Tibial nerve (tissue), 4 donors: ENCODE measurements around the gene NBR1. TPM values are rescaled to one million over a fixed set of nuclear protein-coding genes. Genes with fewer than 3 reads are reported as not detected.
"Not testable (repeated sequence)": the region's sequence is repeated elsewhere in the genome, so short reads cannot be mapped to it uniquely, and the experiment has no call there.

Experiments
- DNase-seq, 2 donors: peaks; one replicate each; pipeline ENCODE4 v3.0.0-alpha.2; 2019; ENCODE audit warnings: low spot score in 2 of 2
- H3K27ac ChIP-seq, 4 donors: fragments of 200-600 bp; sonication (generic) in 3 of 4; one replicate each; pipeline ENCODE4 v1.5.1; 2017 to 2019; ENCODE audit warnings: mild to moderate bottlenecking in 1 of 4
- H3K27me3 ChIP-seq, 2 donors: fragments of 200-600 bp; sonication (generic) in 1 of 2; one replicate each; pipeline versions ENCODE4 v1.5.1 to v1.6.0; 2017 to 2019
- H3K36me3 ChIP-seq, 3 donors: fragments of 200-600 bp; sonication (generic); one replicate each; pipeline ENCODE4 v1.5.1; 2018 to 2019
- H3K4me1 ChIP-seq, 4 donors: fragments of 200-600 bp; sonication (generic) in 3 of 4; one replicate each; pipeline ENCODE4 v1.5.1; 2017 to 2019
- H3K4me3 ChIP-seq, 4 donors: fragments of 200-600 bp; sonication (generic) in 3 of 4; one replicate each; pipeline ENCODE4 v1.5.1; 2017 to 2019; ENCODE audit warnings: mild to moderate bottlenecking in 1 of 4, moderate library complexity in 1 of 4
- H3K9me3 ChIP-seq, 4 donors: fragments of 200-600 bp; sonication (generic) in 3 of 4; one replicate each; pipeline ENCODE4 v1.5.1; 2017 to 2019
- EP300 ChIP-seq, 2 donors: sonication (generic); formaldehyde crosslinking; IDR thresholded peaks; one replicate each; pipeline ENCODE4 v1.6.1; 2017; ENCODE audit warnings: antibody characterized with exemption in 2 of 2, mild to moderate bottlenecking in 1 of 2
- POLR2A ChIP-seq, 2 donors: fragments of 450-650 bp; IDR thresholded peaks; one replicate each; pipeline ENCODE4 v1.6.1; 2017; ENCODE audit warnings: antibody characterized with exemption in 2 of 2, mild to moderate bottlenecking in 2 of 2, moderate library complexity in 2 of 2
- WGBS, 2 donors: methylation state at CpG; one replicate each; pipeline ENCODE4 v1.1.5; 2018; 5-methylcytosine and 5-hydroxymethylcytosine counted together
- total RNA-seq, 4 donors: library from RNA; depleted of rRNA; stranded (reverse); fragments of >200 nt; gene quantifications; one replicate each; pipeline ENCODE4 v1.1.0, GENCODE V29; 2016
- TF ChIP-seq, protein P1 (sequence below), 5 experiments: fragments of 200-600 bp in 3 of 5; fragments of 450-650 bp in 2 of 5; sonication (generic) in 3 of 5; IDR thresholded peaks; one replicate each; pipeline ENCODE4 v1.5.1; 2016 to 2019; ENCODE audit warnings: antibody characterized with exemption in 5 of 5, mild to moderate bottlenecking in 3 of 5, moderate library complexity in 2 of 5

Gene NBR1
- total RNA-seq, 4 donors from 2014 or later: 61.7 to 80.0 (median 73.5) TPM

DNA sequence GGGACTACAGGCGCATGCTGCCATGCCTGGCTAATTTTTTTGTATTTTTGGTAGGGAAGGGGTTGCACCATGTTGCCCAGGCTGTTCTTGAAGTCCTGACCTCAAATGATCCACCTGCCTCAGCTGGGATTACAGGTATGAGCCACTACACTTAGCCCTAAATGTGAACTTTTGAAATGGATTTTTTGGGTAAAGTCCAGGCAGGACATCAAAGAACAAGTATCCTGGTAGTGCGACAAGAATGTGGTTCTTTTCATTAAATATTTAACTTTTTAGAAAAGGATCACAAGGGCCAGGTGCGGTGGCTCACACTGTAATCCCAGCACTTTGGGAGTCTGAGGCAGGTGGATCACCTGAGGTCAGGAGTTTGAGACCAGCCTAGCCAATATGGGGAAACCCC lies 15.3 kb upstream of the NBR1 start:
- no peak overlapping the region for H3K4me3 ChIP-seq
- TF ChIP-seq, protein P1, sequence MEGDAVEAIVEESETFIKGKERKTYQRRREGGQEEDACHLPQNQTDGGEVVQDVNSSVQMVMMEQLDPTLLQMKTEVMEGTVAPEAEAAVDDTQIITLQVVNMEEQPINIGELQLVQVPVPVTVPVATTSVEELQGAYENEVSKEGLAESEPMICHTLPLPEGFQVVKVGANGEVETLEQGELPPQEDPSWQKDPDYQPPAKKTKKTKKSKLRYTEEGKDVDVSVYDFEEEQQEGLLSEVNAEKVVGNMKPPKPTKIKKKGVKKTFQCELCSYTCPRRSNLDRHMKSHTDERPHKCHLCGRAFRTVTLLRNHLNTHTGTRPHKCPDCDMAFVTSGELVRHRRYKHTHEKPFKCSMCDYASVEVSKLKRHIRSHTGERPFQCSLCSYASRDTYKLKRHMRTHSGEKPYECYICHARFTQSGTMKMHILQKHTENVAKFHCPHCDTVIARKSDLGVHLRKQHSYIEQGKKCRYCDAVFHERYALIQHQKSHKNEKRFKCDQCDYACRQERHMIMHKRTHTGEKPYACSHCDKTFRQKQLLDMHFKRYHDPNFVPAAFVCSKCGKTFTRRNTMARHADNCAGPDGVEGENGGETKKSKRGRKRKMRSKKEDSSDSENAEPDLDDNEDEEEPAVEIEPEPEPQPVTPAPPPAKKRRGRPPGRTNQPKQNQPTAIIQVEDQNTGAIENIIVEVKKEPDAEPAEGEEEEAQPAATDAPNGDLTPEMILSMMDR (IDR thresholded peaks at IDR 0.05): no peak
- TF ChIP-seq POLR2A (IDR thresholded peaks at IDR 0.05) (no peak), EP300 (IDR thresholded peaks at IDR 0.05) (no peak)
- no peak for DNase-seq
- no peaks in the 10 kb centered on the region for H3K9me3 ChIP-seq
- WGBS, 2 donors: 97 to 98% methylated on average over 3 of the region's 3 CpGs
- no peaks in the 10 kb centered on the region for H3K27me3 ChIP-seq
- H3K4me1 ChIP-seq: no peaks in the 10 kb centered on the region
- no peak overlapping the region for H3K27ac ChIP-seq
- peaks cover 0 to 7% (median 0%) of the 10 kb centered on the region in 3 donors for H3K36me3 ChIP-seq

- H3K36me3 ChIP-seq, H3K27me3 ChIP-seq, DNase-seq, H3K9me3 ChIP-seq, H3K27ac ChIP-seq, H3K4me3 ChIP-seq, H3K4me1 ChIP-seq: not testable (repeated sequence)
- WGBS, 2 donors: 87 to 91% methylated on average over 24 to 25 of the region's 25 CpGs
Observed at GRCh38 chr17:43159232-43159631, 11.8 kb upstream of the NBR1 start.

DNA sequence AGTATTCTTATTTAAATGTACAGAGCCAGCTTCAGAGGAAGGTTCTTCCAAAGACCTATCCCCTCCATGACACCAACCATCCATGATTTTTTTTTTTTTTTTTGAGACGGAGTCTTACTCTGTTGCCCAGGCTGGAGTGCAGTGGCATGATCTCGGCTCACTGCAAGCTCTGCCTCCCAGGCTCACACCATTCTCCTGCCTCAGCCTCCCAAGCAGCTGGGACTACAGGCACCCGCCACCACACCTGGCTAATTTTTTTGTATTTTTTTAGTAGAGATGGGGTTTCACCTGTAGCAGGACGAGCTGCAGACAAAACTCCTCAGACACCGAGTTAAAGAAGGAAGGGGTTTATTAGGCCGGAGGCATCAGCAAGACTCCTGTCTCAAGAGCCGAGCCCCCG lies 11.1 kb upstream of the NBR1 start:
- H3K4me3 ChIP-seq, H3K9me3 ChIP-seq, H3K4me1 ChIP-seq, DNase-seq, H3K27me3 ChIP-seq, H3K36me3 ChIP-seq, H3K27ac ChIP-seq: not testable (repeated sequence)
- 96% methylated on average over 8 of the region's 8 CpGs for whole genome bisulfite sequencing, 2 donors

DNA sequence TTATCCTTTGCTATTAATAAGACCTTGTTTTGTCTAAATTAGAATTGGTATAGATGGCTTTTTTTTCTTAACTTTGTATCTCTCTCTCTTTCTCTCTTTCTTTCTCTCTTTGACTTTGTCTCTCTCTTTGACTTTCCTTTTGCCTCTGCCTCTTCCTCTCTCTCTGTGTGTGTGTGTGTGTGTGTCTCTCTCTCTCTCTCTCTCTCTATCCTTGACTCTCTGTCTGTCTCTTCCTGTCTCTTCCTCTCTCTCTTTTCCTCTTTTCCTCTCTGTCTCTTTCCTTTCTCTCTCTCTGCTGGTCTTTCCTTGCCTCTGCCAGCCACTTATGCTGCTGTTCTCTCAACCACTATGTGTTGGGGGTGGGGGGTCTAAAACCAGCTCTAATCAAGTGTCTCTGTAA lies 5.0 kb upstream of the NBR1 start:
- H3K36me3 ChIP-seq, DNase-seq, H3K27me3 ChIP-seq, H3K9me3 ChIP-seq, H3K4me3 ChIP-seq, H3K27ac ChIP-seq: not testable (repeated sequence)
- H3K4me1 ChIP-seq: peaks cover 0 to 16% (median 11%) of the 10 kb centered on the region in 4 donors

GRCh38 chr17:43169561-43170139 lies 1.4 kb upstream of the NBR1 start:
- H3K4me1 ChIP-seq: peaks cover 0 to 47% (median 36%) of the 10 kb centered on the region in 4 donors
- peaks cover 0 to 10% (median 0%) of the 10 kb centered on the region in 3 donors for H3K36me3 ChIP-seq
- 1 to 3% methylated on average over 26 to 29 of the region's 29 CpGs for WGBS, 2 donors
- TF ChIP-seq EP300 (IDR thresholded peaks at IDR 0.05) (no peak), POLR2A (IDR thresholded peaks at IDR 0.05) (no peak)
- TF ChIP-seq, protein P1 (IDR thresholded peaks at IDR 0.05): no peak
- no peak for DNase-seq
- no peaks in the 10 kb centered on the region for H3K9me3 ChIP-seq
- peak overlapping the region; percentile 92 to 99 (median 96) for H3K27ac ChIP-seq
- H3K27me3 ChIP-seq: no peaks in the 10 kb centered on the region
- peak overlapping the region; percentile 63 to 73 (median 66) for H3K4me3 ChIP-seq

DNA sequence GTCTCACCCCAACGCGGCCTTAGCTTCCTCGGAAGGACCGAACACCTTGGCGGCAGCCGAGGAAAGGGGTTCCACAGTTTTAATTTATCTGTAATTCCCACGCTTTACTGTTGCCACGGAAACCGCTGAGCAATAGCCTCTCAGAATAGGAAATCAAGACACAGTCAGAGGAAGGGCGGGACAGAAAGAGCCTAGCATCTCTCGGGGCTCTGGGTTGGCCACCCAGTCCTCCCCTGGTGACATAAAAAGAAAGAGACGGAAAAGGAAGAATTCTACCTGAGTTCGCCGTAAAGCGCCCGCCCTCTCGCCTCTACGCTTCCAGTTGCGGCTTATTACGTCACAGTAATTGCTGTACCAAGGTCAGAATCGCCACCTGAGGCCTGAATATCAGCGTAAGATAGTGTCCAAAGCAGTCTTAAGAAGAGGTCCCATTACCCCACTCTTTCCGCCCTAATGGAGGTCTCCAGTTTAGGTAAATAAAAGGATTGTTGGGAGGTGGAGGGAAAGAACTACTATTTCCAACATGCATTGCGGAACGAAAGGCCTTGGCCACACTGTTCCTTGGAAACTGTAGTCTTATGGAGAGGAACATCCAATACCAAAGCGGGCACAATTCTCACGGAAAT lies 761 bp upstream of the NBR1 start:
- peaks cover 0 to 53% (median 41%) of the 10 kb centered on the region in 4 donors for H3K4me1 ChIP-seq
- peaks cover 0 to 10% (median 0%) of the 10 kb centered on the region in 3 donors for H3K36me3 ChIP-seq
- peak overlapping the region; percentile 63 to 73 (median 66) for H3K4me3 ChIP-seq
- H3K27ac ChIP-seq: peak overlapping the region; percentile 92 to 99 (median 96)
- H3K27me3 ChIP-seq: no peaks in the 10 kb centered on the region
- H3K9me3 ChIP-seq: no peaks in the 10 kb centered on the region
- TF ChIP-seq EP300 (IDR thresholded peaks at IDR 0.05) (peak; percentile 52 to 85), POLR2A (IDR thresholded peaks at IDR 0.05) (peak; percentile 49 to 70)
- TF ChIP-seq, protein P1 (IDR thresholded peaks at IDR 0.05): peak in 1 of 5 experiments; percentile 0
- DNase-seq: peak; percentile 82 to 89
- 0% methylated on average over 27 of the region's 27 CpGs for WGBS, 2 donors
